ENCODE measurements around the gene ERO1B.
"Not testable (repeated sequence)": the region's sequence is repeated elsewhere in the genome, so short reads cannot be mapped to it uniquely, and the experiment has no call there.

ERO1B gene

DNA sequence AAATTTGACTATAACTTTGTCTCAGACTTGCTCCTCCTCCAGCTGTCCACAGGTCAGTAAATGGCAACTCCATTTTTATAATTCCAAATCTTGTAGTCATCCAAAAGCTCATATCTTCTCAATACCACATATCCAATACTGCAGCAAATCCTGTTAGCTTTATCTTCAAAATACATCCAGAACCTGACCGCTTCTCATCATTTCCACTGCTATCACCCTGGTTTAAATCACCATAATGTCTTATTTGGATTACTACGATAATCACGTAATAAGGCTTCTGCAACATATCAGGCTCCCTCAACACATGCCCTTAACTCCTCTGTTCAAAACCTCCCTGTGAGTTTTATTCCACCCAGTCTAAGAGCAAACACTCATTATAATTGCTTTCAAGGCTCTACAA is 34.5 kb downstream of the ERO1B start:
- no peak for DNase-seq

DNA sequence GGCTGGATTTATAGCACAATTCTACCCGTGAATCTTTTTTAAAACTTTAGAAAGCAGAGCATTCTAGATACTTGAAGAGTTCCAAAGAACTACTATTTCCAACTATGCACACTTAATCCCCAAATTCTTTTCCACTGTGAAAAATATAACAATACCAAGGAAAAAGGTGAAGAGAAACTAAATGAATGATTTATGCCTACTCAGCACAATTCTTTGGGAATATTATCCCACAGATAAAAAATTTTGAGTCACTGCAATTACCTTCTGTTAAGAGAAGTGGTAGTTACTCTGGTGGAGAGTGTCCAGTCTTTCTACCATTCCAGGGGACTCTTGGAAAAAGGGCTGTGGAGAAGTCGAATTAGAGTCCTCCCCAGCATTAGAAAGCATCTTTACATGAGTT is 39.2 kb downstream of the ERO1B start:
- DNase-seq = no peak

DNA sequence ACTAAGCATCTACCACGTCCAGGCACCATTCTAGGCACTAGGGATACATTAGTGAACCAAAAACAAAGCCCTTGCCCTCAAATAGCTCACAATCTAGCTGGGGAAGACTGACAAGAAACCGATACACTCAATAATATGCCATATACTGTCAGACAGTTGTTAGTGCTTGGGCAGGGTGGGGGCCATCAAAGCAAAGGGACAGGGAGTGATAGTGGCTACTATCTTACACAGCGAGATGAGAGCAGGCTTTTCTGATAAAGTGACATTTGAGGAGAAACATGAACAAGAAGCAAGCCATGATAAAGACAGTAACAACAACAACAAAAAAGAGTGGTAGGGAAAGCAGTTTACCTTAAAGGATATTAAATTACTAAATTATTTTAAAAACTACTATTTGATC is 41.1 kb downstream of the ERO1B start:
- no peak for DNase-seq

DNA sequence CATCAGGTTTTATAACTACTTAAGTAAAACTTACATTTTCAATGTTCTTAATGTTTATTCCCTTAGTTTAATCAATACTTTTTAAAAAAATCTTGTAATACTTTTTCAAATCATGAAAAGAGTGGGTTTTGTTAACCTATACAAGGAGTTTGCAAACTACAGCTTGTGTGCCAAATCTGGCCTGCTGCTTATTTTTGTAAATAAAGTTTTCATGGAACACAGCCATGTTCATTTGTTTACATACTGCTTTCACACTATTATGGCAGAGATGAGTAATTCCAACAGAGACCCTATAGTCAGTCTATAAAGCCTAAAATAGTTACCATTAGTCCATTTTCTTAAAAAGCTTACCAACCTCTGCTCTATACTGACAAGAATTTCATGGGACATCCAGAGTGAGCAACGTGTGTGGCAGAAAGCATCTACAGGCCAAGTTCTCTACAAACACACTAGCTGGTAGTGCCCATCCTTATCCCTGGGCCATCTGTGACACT is 42.6 kb downstream of the ERO1B start:
- DNase-seq = no peak

DNA sequence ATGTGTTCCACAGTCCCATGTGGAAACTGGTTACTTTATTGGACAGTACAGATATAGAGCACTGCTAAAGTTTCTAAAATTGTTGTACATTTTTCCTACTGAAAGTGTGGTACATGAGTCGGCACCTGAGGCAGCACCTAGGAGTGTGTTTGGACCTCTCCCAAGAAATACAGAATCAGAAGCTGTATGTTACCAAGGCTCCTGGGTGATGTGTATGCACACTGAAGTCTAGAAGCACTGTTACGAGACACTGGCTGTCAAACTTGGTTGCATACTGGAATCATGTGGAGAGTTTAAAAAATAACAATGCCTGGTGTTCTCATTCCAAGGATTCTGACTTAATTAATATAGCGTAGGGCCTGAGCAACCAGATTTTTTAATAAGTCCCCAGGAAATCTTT is 46.6 kb downstream of the ERO1B start:
- DNase-seq = no peak

DNA sequence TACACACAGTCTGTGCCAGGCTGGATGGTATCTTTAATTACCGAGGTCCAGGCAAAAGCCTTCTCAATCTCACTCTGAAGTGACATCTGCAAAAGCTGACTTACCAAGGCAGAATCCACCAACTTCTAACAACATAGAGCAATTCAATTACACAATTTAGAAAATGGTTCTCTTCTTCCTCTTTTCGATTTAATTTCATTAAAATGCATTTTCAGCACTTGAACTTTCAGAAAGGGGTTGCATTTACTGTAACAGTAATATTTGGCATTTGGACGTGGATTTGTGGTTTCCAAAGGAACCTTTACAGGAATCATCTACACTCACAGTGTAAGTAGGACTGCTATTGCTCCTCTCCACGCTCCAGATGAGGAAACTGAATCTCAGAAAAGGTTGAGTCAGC is 53.3 kb downstream of the ERO1B start:
- DNase-seq = no peak

DNA sequence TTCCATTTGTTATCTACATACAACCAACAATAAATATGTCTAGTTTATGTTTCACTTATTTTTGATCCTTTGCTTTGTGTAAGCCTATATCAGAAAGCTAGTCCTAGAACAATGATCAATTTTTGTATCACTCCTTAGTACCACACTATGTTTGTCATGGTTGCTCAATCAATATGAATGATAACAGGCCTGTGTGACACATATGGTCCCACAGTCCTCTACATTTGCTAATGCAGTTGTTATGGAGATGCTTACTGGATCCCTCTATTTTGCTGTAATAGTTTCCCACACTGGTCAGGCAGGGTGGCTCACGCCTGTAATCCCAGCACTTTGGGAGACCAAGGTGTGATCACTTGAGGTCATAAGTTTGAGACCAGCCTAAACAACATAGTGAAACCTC is 59.1 kb downstream of the ERO1B start:
- no peak for DNase-seq

DNA sequence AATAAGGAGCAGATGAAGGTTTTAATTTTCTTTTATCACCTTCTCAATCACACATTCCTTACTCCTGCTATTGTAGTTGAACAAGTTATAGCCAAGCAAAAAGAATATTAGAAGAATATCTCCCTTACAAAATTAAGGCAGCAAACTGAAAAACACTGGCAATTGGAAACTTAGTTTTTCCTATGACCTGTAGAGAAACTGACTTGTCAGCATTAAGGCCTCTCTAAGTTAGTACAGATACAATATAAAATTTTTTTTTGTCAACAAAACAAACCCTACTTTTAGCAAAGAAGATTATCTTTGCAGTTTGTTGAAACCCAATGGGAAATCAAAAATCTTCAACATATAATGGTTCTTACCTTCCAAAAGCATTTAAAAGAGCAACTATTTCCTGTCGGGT is 61.3 kb downstream of the ERO1B start:
- no peak for DNase-seq

DNA sequence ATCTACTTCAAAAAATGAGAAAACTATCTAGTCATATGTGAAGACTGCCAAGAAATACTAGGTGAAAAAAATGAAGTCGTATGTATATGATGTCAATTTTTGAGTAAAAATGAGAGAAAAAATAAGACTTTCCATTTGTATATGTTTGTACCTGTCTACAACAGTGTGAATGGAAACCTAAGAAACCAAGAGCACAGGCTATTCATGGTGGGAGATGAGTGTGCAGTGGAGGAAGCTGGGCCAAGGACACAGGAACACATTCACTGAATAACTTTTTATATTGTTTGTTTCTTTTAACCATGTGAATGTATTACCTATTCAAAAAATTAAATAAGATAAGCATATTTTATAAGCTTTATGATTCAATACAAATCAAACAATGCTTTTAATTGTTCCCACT is 67.0 kb downstream of the ERO1B start:
- no peak for DNase-seq

DNA sequence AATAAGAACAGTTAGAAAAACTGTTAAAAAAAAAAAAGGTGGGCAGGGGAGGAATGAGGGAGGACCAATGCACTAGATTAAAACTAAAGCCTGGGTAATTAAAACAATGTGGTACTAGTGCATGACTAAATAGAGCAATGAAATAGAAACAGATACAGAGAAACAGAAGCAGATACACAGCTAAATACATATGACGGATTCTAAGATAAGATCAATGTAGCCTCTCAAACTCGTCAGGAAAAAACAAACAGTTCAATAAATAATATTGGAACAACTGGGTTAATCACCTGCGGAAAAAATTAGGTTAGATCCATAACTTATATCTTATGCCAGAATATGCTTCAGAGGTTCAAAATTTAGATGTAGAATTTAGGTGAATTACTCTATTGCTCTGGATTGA is 68.2 kb downstream of the ERO1B start:
- DNase-seq = no peak

DNA sequence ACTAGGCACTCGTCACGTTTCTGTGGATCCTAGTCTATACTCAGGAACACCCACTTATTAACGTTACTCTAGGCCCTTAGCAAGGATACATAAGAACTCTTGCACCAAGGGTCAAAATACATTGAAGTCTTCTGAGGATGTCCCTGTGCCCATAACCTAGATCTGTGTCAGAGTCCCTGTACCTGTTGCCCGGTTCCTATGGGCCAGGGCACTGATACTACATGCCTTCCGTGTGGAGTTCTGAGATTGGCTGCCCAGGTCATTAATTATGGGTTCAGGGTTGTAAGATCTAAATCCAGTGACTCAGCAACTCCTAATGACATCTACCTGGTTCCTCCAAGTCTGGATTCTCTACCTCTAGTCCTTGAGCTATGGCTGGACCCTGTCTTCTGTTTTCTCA is 69.9 kb downstream of the ERO1B start:
- no peak for DNase-seq

DNA sequence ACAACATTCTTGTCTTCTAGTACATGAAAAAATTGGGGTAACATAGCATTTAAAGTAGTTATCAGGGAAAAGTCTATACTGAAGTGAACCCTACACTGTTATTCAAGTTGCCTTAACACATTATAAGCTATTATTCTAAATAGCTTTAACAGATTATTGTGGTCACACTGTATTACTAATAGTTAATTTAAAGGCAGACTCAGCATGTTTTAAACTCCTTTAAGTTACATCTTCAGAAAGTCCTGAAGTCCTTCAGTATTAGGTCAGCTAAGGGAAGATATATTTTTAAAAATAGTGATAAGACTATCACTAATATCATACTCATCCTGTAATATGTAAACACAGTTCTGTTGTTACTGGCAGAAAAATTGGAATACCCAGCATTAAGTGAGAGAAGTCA is 72.0 kb downstream of the ERO1B start:
- no peak for DNase-seq

DNA sequence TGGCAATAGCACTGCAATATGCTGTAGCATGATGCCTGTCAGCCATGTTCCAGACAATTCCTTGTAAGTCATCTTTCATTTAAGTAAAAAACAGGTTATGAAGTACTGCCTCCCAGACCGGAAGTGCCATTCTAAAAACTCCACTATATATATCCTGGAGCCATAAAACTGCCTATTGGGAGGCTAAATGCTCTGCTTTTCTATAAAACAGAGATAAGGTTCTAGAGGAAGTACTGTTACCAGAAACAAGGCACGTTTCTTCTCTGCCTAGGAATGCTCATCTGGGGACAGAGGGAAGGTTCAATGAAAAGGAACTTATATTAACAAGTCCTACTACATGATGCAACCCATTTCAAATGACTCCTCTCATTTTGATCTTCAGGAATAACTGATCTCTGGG is 72.6 kb downstream of the ERO1B start:
- no peak for DNase-seq

DNA sequence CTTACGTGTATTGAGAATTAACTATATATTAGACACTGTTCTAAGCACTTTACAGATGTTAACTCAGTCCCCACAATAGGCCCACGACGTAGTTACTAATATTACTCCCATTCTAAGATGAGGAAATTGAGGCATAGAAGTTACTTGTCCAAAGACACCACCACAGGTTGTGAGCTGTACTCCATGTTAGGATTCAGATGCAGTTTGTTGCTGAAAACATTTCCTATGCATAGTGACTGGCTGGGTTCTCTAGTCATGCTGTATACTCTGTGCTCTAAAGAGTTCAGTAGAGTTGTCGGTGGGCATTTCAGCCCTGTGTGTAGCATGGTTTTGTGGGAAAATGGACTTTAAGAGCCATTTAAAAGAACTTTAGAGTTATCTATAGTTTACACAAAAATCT is 74.2 kb downstream of the ERO1B start:
- DNase-seq = no peak

DNA sequence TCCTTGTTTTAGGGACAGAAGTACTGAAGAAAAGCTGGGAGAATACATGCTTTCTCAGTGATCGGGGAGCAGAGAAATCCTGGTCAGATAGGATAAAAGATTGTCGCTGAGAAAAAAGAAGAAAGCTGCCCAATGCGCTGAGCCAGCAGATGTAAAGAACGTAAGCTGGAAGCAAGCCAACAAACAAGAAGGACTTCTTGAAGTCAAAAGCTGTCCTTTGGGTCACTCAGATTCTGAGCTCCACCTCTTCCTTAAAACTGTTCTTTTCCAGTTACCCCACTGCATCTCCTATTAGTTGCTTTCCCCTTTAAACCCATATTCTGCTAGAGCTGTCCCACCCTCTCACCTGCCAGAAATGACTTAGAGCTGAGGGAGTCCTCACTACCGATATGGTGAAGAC is 74.6 kb downstream of the ERO1B start:
- no peak for DNase-seq

DNA sequence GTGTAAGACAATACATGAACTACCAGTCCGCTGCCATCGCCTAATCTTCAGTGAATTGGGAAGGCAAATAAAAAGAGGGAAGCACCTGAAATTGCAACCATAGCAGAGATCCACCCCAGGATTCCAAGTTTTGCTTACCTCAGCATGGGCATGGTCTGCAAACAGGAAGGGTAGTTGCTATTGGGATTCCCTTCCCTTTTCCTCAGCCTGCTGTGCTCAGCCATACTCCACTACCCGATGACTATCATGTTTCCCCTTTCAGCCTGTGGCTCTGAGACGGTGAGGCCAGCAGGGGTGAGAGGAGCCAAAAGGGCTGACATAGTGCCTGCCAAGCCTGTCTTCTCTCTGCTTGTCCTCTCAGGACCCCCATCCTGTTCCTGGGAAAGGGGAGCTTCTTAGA is 75.2 kb downstream of the ERO1B start:
- DNase-seq = no peak

DNA sequence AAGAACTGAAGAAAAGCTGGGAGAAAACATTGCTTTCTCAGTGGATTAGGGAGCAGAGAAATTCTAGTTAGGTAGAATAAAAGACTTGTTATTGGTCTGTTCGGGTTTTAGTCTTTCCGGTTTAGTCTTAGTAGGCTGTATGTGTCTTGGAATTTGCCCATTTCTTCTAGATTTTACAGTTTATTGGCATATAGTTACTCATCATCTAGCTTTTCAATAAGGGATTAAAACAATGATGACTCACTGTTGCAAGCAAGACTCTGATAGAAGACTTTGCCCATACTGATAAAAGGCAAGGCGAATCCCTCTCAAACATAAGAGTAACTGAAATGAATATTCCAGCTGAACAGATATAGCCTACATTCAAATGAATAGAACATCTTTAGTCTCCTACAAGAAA is 77.1 kb downstream of the ERO1B start:
- DNase-seq = no peak

DNA sequence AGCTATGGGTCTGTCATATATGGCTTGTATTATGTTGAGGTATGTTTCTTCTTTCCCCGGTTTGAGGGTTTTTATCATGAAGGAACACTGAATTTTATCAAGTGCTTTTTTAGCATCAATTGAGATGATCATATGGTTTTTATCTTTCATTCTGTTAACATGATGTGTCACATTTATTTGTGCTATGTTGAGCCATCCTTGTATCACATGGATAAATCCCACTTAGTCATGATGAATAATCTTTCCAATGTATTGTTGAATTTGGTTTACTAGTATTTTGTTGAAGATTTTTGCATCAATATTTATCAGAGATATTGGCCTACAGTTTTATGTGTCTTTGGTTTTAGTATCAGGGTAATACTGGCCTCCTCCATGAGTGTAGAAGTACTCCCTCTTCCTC is 77.7 kb downstream of the ERO1B start:
- no peak for DNase-seq

DNA sequence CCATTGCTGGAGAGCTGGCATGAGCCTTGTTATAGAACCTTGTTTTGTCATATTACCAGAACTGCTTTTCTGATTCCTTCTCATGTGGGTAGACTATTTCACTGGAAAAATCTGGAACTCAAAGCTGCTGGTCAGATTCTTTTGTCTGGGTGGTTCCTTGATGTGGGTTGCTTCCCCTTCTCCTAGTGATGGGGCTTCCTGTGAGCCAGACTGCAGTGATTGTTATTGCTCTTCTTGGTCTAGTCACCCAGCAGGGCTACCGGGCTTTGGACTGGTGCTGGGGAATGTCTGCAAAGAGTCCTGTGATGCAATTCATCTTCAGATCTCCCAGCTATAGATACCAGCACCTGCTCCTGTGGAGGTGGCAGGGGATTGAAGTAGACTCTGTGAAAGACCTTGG is 80.0 kb downstream of the ERO1B start:
- no peak for DNase-seq

DNA sequence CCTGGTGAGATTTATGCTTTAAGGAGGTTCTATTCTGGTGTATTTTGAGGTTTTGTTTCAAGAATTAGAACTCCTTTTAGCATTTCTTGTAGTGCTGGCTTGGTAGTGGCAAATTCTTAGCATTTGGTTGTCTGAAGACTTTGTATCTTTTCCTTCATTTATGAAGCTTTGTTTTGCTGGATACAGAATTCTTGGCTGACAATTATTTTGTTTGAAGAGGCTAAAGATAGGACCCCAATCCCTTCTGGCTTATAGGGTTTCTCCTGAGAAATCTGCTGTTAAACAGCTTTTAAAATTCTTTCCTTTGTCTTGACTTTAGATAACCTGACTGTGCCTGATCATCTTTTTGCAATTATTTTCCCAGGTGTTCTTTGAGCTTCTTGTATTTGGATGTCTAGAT is 80.8 kb downstream of the ERO1B start:
- no peak for DNase-seq

DNA sequence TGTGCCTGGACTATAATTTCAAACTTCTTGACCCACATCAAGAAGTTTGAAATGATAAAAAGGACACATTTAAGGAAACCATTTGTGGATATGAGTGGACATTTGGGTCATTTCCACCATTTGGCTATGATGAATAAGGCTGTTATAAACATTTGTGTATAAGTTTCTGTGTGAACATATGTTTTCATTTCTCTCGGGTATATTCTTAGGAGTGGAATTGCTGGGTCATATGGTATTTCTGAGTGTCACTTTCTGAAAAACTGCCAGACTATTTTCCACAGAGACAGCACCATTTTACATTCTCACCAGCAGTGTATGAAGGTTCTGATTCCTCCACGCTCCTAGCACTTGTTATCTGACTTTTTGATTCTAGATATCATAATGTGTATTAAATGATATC is 88.6 kb downstream of the ERO1B start:
- no peak for DNase-seq

DNA sequence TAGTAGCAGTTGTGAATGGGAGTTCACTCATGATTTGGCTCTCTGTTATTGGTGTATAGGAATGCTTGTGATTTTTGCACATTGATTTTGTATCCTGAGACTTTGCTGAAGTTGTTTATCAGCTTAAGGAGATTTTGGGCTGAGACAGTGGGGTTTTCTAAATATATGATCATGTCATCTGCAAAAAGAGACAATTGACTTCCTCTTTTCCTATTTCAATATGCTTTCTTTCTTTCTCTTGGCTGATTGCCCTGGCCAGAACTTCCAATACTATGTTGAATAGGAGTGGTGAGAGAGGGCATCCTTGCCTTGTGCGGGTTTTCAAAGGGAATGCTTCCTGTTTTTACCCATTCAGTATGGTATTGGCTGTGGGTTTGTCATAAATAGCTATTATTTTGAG is 93.7 kb downstream of the ERO1B start:
- not testable (repeated sequence) for DNase-seq

DNA sequence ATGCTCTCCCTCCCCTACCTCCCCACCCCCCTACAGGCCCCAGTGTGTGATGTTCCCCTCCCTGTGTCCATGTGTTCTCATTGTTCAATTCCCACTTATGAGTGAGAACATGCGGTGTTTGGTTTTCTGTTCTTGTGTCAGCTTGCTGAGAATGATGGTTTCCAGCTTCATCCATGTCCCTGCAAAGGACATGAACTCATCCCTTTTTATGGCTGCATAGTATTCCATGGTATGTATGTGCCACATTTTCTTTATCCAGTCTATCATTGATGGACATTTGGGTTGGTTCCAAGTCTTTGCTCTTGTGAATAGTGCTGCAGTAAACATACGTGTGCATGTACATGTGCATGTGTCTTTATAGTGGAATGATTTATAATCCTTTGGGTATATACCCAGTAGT is 95.3 kb downstream of the ERO1B start:
- not testable (repeated sequence) for DNase-seq

DNA sequence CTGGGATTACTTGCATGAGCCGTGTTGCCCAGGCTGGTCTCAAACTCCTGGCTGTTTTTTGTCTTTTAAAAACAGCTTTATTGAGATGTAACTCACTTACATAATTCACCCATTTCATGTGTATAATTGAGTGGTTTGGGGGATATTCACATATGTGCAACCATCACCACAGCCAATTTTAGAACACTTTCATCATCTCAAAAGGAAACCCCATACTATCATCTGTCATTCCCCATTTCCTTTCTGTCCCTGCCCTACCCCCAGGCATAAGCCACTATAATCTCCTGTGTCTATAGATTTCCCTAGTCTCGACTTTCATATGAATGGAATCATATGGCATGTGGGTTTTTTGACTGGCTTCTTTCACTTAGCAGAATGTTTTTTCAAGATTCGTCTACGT is 96.1 kb downstream of the ERO1B start:
- no peak for DNase-seq

DNA sequence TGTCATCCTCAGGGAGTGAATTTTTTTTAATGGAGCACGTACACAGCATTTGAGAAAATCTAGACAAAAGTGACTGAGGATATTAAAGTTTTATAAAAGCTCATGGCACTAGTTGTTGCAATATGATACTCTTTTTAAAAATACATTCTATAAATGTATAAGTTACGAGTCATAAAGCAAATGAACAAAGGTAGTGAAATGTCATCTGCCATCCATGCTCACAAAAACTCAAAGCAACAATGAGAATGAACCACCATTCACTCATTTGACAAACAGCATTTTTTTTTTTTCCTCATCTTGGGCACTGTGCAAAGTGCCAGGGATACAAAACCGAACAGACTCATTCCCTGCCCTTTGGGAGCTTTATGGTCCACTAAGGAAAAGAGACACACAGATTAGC is 100.7 kb downstream of the ERO1B start:
- DNase-seq = no peak

DNA sequence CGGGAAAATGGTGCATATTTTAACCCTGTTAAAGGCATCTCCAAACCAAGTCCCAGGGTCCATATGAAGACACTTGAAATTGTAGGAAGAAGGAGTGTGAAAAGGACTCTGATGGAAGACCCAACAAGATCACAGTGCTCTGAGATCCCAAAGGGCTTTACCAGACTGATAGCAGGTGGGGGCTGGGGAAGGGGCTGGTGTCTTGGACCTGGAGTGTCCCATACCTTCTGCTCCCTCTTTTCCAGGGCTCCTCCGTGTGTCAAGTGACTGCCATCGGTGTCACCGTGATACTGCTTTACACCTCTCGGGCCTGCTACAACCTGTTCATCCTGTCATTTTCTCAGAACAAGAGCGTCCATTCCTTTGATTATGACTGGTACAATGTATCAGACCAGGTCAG is 102.1 kb downstream of the ERO1B start:
- no peak for DNase-seq
